Globus pallidus (tissue), 1 donor: ENCODE data around the gene C1orf226.

ENCODE experiments used
- DNase-seq: peaks from one replicate; pipeline ENCODE4 v3.0.0-alpha.2; 2015; ENCODE audit warnings: low spot score

Gene C1orf226

DNA sequence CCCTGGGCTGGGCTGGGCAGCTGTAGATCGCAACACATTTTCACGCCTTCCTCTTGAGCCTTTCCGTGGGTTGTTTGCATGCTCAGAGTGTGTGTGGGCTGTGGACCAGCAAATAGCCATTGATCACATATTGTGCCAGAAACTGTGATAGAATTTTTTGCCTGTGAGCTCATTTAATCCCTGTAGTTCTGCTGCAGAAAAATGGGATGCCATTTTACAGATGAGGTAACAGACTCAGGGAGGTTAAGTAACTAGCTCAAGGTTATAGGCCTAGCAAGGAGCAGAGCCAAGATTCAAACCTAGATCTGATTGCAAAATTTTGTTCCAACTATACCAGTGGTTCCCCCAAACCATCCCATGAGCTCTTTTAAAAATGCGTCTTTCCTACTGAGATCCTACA is 15.4 kb upstream of the C1orf226 start:
- DNase-seq = no peak

GRCh38 chr1:162366671-162367070 is 14.9 kb upstream of the C1orf226 start:
- no peak for DNase-seq

DNA sequence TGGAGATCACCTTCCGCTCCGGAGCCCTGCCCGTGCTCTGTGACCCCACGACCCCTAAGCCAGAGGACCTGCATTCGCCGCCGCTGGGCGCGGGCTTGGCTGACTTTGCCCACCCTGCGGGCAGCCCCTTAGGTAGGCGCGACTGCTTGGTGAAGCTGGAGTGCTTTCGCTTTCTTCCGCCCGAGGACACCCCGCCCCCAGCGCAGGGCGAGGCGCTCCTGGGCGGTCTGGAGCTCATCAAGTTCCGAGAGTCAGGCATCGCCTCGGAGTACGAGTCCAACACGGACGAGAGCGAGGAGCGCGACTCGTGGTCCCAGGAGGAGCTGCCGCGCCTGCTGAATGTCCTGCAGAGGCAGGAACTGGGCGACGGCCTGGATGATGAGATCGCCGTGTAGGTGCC is 14.5 kb upstream of the C1orf226 start:
- no peak for DNase-seq

DNA sequence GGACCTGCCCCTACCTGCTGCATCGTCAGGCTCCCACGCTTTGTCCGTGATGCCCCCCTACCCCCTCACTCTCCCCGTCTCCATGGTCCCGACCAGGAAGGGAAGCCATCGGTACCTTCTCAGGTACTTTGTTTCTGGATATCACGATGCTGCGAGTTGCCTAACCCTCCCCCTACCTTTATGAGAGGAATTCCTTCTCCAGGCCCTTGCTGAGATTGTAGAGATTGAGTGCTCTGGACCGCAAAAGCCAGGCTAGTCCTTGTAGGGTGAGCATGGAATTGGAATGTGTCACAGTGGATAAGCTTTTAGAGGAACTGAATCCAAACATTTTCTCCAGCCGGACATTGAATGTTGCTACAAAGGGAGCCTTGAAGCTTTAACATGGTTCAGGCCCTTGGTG is 13.8 kb upstream of the C1orf226 start:
- DNase-seq = no peak

DNA sequence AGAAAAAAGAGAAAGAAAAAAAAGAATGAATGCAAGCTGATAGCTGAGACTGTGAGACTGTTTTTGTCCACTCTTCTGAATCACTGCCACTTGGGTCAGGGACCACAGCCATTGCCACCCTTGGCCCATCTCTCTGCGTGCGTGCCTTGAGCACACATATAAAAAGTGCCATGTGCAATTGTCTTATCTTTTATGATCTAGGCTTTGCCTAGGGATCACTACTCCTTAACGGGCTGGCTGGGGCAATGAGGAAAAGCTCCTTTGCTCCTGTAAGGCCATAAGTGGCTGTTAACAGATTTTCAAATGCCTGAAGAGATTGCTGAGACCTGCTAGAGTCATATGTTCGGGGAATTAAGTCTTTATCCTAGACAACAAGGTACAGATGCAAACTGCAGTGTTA is 13.1 kb upstream of the C1orf226 start:
- no peak for DNase-seq

DNA sequence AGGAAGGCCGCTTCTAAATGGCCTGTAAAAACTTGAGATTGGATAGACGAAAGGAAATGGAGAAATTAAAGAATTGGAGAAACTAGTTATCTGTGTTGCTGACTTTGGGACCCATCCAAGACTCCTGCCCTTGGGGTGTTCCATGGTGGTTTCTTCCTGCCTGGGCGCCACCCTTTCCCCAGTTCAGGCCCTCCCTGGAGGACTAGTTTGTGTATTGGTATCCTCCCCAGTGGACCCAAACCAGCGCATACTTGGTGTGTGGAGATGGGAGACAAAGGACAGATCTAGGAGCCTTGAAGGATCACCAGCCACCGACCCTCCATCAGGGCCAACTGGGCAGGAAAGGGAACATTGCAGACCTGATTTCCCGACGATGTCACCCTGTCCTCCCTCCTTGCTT is 12.0 kb upstream of the C1orf226 start:
- no peak for DNase-seq

DNA sequence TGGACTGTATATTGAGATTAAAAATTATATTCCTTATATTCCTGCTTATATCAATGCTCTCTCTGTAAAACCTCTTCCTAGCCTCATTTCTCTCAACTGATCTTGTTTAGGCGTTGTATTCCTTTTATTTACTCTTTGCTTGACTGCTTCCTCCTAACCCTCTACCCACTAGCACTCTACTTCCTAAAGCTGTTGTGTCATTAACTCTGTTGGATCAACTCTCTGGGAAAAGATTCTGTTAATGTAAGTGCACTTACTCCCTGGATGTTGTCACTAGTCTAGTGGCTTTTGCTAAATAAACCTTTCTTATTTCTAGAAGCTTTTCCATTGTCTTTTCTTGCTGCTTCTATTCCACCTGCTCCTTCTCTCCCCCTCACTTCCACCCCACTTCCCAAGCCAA is 11.4 kb upstream of the C1orf226 start:
- DNase-seq = no peak

DNA sequence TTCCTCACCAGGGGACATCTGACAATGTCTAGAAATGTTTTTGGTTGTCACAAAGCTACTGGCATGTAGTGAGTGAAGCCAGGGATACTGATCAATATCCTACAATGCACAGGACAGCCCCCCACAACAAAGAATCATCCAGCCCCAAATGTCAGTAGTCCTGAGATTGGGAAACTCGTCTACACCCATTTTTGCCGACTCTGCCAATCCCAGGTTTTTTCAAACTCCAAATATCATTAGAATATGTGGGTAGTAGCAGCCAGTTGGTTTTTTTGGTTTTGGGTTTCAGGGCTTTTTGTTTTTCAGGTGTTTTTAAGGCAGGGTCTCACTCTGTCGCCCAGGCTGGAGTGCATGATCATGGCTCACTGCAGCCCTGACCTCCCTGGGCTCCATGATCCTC is 10.8 kb upstream of the C1orf226 start:
- no peak for DNase-seq

GRCh38 chr1:162371611-162372010 is 9.9 kb upstream of the C1orf226 start:
- no peak for DNase-seq

DNA sequence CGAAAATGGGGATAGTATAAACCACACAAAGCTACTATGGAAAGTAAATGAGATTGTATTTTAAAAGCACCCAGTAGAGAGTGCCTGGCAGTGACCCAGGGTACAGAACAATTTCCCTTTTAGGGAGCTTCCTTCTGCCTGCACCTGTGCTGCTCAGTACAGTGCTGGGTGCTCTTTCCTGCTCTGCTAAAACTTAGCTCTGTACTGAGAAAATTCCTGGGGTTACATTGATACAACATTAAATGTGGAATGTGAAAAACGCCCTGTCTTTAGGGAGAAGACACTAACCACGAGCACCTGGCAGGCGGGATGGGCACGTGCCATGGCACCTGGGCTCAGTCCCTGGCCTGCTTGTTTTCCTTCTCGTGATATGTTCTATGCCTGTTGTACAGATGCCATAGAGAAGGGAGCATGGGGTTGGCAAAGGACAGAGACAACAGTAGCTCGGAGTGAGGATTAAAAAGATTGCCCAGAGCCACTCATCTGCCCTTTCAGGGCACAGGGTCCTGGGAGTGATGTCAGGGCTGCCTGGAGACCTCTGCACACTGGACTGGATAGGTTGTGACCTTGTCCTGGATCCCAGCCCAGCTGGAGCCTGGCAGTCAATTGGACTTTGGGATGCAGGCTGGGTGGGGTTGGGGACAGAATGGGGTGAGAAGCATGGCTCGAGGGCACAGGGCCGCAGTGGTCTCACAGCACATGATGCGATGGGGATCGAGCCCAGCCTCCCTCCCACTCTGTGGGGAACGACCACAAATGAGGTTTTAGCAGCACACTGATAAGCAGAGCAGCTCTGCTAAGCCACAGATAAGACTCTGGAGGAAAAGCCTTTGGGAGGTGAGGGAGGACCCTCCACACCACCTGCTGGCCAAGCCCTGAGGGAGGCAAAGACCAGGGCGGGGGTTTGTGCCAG is 9.1 kb upstream of the C1orf226 start:
- DNase-seq = no peak

- DNase-seq = no peak
These were observed 8.5 kb upstream of the C1orf226 start for GRCh38 chr1:162373072-162373427.

GRCh38 chr1:162373541-162374260 is 7.8 kb upstream of the C1orf226 start:
- DNase-seq = no peak

- no peak for DNase-seq
These were observed 7.1 kb upstream of the C1orf226 start for GRCh38 chr1:162374406-162374805.

DNA sequence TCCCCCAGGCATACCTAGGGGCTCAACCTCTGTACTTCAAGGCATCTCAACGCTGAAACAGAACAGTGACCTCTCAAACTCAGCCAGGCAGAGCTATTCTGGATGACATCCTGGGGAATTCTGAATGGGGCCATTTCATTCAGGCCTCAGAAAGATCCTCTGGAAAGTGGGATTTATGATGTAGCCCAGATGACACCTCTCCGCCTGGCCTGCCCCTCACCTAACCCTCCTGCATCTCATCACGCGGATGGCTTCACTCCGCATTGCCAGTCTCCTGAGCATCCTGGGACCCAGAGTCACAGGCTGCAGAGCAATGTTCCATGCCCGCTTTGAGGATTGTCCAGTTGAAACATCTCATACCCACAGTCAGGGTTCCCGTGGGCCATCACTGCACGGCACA is 6.1 kb upstream of the C1orf226 start:
- no peak for DNase-seq

GRCh38 chr1:162376691-162377090 is 4.8 kb upstream of the C1orf226 start, which contains the start of gene SPATA46:
Gene SPATA46 (minus strand): TSS chr1:162376854. CDS start chr1:162376790, 64 bp downstream.
- DNase-seq = no peak

DNA sequence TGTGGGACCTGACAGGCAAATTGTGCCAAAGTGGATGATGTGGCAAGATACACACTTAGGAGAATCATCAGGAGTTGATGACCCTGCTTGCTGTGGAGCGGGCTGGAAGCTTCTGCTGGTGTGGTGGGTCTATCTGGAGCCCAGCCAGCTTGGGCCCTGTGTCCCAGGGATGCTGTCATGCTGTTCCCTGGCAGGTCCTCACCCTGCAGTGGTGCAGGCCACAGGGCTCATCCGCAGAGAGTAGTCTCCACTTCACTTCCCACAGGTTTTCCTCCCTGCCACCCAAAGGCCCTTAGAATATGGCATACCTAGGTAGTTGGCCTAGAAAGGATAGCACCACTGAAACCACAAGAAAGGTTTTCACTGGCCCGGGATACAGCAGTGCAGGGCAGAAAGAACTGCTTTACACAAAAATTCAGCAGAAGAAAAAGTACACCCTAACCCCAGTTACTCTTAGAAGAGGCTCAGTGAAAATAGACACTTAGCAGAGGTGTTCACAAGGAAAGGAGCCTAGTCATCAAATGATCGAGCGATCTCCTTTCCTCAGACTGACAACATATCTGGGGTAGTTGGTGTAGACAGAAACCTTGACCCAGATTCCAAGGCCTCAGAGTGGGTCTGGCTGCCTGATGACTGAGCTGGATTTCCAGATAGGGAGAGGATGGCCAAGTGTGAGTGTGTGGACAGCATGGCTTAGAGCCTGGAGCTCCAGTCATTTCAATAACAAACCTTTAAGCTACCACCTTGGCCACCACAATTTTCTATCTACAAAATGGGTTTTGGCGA is 1.3 kb upstream of the C1orf226 start:
- no peak for DNase-seq

- no peak for DNase-seq
These were observed 618 bp downstream of the C1orf226 start for GRCh38 chr1:162381941-162382750.

- DNase-seq = no peak
These were observed 1.6 kb downstream of the C1orf226 start for GRCh38 chr1:162383091-162383490.

GRCh38 chr1:162383516-162383915 is 2.0 kb downstream of the C1orf226 start:
- no peak for DNase-seq

DNA sequence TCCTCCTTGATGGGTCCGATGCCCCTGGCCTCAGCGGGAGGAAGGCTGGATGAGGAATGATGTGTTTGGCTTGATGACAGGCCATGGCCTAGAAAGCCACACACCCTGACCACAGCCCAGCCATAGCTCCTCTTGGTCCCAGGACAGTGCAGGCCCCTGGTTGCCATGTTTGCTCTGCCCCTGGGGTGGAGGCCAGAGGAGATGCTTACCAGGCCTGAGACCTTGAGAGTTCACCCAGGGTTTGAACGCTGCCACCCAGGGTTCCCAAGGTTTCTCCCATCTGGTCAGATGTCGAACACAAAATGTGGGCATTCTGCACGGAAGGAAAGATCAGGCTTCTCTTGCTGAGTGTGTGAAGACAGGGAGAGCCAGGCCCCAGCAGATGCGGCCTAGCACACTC is 2.6 kb downstream of the C1orf226 start:
- DNase-seq = no peak

DNA sequence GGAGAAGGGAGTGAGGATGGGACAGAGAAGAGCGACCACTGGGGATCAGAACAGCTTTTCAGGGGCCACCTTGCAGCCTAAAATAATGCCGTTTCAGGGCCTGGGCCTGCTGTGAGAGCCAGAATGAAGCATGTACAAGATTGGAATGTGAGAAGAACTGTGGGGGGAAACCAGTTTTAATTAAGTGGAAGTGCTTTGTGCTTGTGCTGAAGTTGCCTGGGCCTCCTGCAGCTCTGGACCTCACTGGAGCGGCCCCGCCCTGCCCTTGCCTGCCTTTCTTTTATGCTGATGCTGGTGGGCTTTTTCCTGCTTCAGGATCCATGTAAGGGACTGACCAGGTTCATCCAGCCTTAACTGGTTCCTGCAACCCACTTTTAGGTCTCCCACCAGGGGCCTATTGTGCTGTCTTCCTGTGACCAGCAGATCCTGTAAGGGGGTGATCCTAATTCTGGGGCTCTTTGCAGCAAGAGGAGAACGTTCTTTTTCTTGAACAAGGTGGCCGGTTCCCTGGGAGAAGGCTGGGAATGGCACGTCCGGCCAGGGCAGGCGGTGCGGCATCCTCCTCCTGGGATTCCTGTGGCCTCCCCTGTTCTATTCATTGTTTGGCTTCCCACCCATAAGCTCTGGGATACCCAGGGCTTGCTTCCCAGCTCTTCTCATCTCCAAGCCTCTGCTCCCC is 3.2 kb downstream of the C1orf226 start:
- no peak for DNase-seq
